GF-D8 (cell line): Measurements from ENCODE around the gene BTBD6.
"Not testable (repeated sequence)": the region's sequence is repeated elsewhere in the genome, so short reads cannot be mapped to it uniquely, and the experiment has no call there.

Experiments used
- DNase-seq: peaks from one replicate; lab custom pipeline; 2025; lab: John Stamatoyannopoulos, UW

Gene BTBD6

GRCh38 chr14:105294142-105294597 lies 45.8 kb downstream of the BTBD6 start:
- no peak for DNase-seq

DNA sequence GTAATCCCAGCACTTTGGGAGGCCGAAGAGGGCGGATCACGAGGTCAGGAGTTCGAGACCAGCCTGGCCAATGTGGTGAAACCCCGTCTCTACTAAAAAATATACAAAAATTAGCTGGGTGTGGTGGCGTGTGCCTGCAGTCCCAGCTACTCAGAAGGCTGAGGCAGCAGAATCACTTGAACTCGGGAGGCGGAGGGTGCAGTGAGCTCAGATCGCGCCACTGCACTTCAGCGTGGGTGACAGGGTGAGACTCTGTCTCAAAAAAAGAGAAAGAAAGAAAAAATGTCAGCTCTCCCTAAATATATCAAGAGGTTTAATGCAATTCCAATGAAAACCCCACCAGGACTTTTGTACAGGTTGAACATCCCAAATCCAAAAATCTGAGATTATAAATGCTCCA lies 49.0 kb downstream of the BTBD6 start:
- DNase-seq, result not testable (repeated sequence)

DNA sequence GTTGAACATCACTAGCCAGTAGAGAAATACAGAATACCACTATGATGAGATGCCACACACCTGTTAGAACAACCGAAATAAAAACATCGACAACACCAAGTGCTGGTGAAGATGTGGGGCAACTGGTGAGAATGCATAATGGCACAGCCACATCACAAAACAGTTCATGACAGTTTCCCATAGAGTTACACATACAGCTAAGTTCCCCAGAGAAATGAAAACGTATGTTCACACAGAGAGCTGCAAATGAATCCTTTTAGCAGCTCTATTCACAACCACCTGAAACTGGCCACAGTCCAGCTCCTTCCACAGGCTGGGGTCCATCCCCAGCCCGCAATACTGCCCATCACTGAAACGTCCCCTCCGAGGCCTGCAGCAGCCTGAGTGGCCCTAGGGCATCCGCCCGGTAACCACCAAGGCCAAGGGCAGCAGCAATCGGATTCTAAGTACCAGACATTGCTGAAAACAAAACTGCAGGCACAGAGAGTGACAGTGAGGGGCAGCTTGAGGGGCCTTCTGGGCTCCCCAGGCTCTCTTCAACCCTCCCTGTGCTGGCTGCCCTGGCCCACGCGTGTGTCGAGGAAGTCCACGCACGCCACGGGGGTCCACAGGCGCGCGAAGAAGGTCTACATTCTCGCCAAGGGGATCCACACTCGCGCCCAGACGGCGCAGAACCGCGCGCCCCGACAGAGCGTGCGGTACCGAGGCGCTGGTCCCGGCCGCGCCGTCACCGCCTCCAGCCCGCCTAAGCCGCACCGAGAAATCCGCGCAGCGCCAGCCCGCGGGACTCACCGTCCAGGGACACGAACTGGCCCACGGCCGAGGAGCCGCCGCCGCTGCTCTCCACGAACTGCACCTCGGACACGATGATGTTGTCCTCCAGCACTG lies 51.6 kb downstream of the BTBD6 start:
- DNase-seq, result no peak
